Esophagus muscularis mucosa (tissue), 3 donors: Measurements from ENCODE around the gene ZIC5.

ENCODE experiments used
- EP300 ChIP-seq: sonication (generic); formaldehyde crosslinking; IDR thresholded peaks from one replicate; pipeline ENCODE4 v1.6.1; 2017; ENCODE audit warnings: antibody characterized with exemption
- TF ChIP-seq, protein P1 (sequence below), 3 experiments: fragments of 200-600 bp in 2 of 3; fragments of 450-650 bp in 1 of 3; sonication (generic) in 2 of 3; IDR thresholded peaks; one replicate each; pipeline ENCODE4 v1.5.1; 2017 to 2019; ENCODE audit warnings: antibody characterized with exemption in 3 of 3, mild to moderate bottlenecking in 2 of 3, moderate library complexity in 1 of 3

DNA sequence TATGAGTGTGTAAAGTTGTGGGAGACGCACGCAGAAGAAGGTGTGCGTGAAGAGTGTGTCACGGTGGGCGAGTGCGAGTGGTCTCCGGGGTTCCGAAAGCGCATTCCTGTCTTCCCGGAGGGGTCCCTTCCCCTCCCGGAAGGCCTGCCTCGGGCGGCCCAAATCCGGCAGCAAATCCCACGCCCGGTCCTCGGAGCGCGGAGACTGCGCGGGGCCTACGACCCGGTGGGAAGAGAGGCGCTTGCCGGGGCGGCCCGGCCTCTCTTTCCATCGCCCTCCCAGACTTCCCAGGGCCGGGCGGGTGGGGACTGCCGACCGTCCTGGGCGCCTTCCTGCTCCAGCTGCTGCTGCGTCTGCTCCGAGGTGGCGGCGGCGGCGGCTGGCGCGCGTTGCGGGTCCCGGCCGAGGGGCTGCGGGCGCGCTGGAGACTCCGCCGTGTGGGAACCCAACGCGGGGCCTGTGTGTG, 2.1 kb downstream of the ZIC5 start:
- TF ChIP-seq, protein P1, sequence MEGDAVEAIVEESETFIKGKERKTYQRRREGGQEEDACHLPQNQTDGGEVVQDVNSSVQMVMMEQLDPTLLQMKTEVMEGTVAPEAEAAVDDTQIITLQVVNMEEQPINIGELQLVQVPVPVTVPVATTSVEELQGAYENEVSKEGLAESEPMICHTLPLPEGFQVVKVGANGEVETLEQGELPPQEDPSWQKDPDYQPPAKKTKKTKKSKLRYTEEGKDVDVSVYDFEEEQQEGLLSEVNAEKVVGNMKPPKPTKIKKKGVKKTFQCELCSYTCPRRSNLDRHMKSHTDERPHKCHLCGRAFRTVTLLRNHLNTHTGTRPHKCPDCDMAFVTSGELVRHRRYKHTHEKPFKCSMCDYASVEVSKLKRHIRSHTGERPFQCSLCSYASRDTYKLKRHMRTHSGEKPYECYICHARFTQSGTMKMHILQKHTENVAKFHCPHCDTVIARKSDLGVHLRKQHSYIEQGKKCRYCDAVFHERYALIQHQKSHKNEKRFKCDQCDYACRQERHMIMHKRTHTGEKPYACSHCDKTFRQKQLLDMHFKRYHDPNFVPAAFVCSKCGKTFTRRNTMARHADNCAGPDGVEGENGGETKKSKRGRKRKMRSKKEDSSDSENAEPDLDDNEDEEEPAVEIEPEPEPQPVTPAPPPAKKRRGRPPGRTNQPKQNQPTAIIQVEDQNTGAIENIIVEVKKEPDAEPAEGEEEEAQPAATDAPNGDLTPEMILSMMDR (IDR thresholded peaks at IDR 0.05) = no peak
- no peak for TF ChIP-seq EP300
